ENCODE results near the gene APCS. TPM values are rescaled to one million over a fixed set of nuclear protein-coding genes. Genes with fewer than 3 reads are reported as not detected.

Gene APCS
- total and polyA plus RNA-seq, 2 of the 13 experiments (the other 11 are each of a cell fraction or from before 2014, with no cell fraction given), result not detected

DNA sequence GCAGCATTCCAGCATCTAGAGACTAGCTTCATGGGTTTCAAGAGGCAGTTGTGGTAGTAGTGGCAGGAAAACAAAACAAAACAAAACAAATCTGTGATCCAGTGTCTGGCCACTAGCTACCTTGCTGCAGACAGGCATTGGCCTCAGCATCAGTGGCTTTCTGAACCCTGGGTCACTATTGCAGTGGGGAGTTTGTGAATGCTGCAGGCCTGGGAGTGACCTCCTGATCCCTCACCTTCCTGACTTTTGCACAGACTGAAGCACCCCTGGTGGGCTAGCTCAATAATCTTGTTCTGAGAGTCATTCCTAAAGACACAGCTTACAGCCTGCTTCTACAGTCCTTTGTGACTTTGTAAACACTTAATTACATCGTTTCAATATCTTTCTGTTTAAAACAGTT, 24.9 kb upstream of the APCS start:
- BruUV-seq (replicated peaks), result no TSS peak
- 0% methylated on average over 1 of the region's 1 CpG for WGBS (ENCODE audit: low lambda C conversion rate)

DNA sequence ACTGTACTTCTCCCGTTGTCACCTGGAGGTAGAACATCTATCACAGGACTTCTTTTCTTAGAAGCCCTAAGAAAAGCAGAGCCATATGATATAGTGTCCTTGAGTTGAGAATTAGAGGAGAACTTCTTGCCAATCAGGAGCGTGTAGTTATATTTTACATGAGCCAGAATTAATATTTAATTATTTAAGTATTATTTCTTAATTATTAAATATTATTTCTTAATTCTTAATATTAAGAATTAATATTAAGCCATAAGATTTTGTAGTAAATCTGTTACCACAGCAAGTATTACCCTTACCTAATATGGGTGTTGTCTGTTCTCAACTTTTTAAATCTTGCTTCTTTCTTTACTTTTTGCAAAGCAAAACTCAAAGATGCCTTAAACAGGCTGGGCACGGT, 10.2 kb upstream of the APCS start:
- WGBS (ENCODE audit: low lambda C conversion rate), result 33% methylated on average over 3 of the region's 3 CpGs
- no peak overlapping the region for H3K4me3 ChIP-seq (replicated peaks in 1 of 3; ENCODE audit: insufficient read depth in 1 of 3, low read depth in 2 of 3, low read length in 3 of 3)
- no peaks in the 10 kb centered on the region for H3K9me3 ChIP-seq (ENCODE audit: low read length)
- no peaks in the 10 kb centered on the region for H3K27me3 ChIP-seq (ENCODE audit: control insufficient read depth in 1 of 2, insufficient read depth in 2 of 2, low read length in 2 of 2)
- H3K9ac ChIP-seq (ENCODE audit: insufficient read depth, low read depth, low read length), result no peak overlapping the region
- CTCF ChIA-PET (ENCODE audit: low intra/inter-chr PET ratio, low total read pairs), result no interaction called here
- no peak overlapping the region for H3K4me2 ChIP-seq (ENCODE audit: low read depth, low read length)
- intact Hi-C loops (cut with micrococcal nuclease; ENCODE audit: unreplicated experiment), result no loop called here
- no peak overlapping the region for H2AFZ ChIP-seq (ENCODE audit: low read length)
- POLR2A ChIA-PET, result no interaction called here
- H3K36me3 ChIP-seq (replicated peaks in 1 of 2; ENCODE audit: control insufficient read depth in 1 of 2, insufficient read depth in 2 of 2, low read length in 2 of 2), result no peaks in the 10 kb centered on the region
- no peak overlapping the region for H3K27ac ChIP-seq (ENCODE audit: extremely low read length, insufficient read depth, low read length)
- ATAC-seq (no peak), DNase-seq (ENCODE audit: low spot score) (no peak), FAIRE-seq (no peak)
- no TSS peak for BruUV-seq (replicated peaks)
- H3K79me2 ChIP-seq (ENCODE audit: insufficient read depth, low read length), result no peaks in the 10 kb centered on the region
- H3K4me1 ChIP-seq (ENCODE audit: insufficient read depth, low read length), result no peaks in the 10 kb centered on the region
- in situ Hi-C loops (cut with HindIII; ENCODE audit: extremely low pct_ligation_motif_present, low pct_unique_long_range_greater_than_20kb), result no loop called here
- H4K20me1 ChIP-seq (ENCODE audit: insufficient read depth, low read length), result no peaks in the 10 kb centered on the region
- no peak for TF ChIP-seq ZNF234 (CRISPR knock-in tag; conservative IDR thresholded peaks at IDR 0.05)
- no peak for TF ChIP-seq ZNF326 (CRISPR knock-in tag; IDR thresholded peaks at IDR 0.05; ENCODE audit: borderline replicate concordance)
- TF ChIP-seq, protein P1, sequence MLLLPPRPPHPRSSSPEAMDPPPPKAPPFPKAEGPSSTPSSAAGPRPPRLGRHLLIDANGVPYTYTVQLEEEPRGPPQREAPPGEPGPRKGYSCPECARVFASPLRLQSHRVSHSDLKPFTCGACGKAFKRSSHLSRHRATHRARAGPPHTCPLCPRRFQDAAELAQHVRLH (CRISPR knock-in tag; IDR thresholded peaks at IDR 0.05; ENCODE audit: borderline replicate concordance, low read depth), result no peak
- TF ChIP-seq, protein P2, sequence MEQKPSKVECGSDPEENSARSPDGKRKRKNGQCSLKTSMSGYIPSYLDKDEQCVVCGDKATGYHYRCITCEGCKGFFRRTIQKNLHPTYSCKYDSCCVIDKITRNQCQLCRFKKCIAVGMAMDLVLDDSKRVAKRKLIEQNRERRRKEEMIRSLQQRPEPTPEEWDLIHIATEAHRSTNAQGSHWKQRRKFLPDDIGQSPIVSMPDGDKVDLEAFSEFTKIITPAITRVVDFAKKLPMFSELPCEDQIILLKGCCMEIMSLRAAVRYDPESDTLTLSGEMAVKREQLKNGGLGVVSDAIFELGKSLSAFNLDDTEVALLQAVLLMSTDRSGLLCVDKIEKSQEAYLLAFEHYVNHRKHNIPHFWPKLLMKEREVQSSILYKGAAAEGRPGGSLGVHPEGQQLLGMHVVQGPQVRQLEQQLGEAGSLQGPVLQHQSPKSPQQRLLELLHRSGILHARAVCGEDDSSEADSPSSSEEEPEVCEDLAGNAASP (CRISPR knock-in tag; IDR thresholded peaks at IDR 0.05; ENCODE audit: borderline replicate concordance), result no peak
- TF ChIP-seq, protein P3, sequence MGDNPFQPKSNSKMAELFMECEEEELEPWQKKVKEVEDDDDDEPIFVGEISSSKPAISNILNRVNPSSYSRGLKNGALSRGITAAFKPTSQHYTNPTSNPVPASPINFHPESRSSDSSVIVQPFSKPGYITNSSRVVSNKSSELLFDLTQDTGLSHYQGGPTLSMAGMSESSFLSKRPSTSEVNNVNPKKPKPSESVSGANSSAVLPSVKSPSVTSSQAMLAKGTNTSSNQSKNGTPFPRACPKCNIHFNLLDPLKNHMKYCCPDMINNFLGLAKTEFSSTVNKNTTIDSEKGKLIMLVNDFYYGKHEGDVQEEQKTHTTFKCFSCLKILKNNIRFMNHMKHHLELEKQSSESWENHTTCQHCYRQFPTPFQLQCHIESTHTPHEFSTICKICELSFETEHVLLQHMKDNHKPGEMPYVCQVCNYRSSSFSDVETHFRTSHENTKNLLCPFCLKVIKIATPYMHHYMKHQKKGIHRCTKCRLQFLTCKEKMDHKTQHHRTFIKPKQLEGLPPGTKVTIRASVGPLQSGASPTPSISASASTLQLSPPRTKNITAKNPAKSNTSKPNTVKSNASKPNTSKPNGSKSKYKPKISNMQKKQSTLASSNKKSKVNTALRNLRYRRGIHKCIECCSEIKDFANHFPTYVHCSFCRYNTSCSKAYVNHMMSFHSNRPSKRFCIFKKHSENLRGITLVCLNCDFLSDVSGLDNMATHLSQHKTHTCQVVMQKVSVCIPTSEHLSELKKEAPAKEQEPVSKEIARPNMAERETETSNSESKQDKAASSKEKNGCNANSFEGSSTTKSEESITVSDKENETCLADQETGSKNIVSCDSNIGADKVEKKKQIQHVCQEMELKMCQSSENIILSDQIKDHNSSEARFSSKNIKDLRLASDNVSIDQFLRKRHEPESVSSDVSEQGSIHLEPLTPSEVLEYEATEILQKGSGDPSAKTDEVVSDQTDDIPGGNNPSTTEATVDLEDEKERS (CRISPR knock-in tag; IDR thresholded peaks at IDR 0.05), result no peak
- TF ChIP-seq, protein P4, sequence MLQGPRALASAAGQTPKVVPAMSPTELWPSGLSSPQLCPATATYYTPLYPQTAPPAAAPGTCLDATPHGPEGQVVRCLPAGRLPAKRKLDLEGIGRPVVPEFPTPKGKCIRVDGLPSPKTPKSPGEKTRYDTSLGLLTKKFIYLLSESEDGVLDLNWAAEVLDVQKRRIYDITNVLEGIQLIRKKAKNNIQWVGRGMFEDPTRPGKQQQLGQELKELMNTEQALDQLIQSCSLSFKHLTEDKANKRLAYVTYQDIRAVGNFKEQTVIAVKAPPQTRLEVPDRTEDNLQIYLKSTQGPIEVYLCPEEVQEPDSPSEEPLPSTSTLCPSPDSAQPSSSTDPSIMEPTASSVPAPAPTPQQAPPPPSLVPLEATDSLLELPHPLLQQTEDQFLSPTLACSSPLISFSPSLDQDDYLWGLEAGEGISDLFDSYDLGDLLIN (CRISPR knock-in tag; IDR thresholded peaks at IDR 0.05; ENCODE audit: borderline replicate concordance), result no peak
- TF ChIP-seq ERF (CRISPR knock-in tag; IDR thresholded peaks at IDR 0.05), result no peak
- TF ChIP-seq MTA1 (CRISPR knock-in tag; IDR thresholded peaks at IDR 0.05; ENCODE audit: borderline replicate concordance), result no peak
- no peak for TF ChIP-seq PLRG1 (conservative IDR thresholded peaks at IDR 0.05)
- TF ChIP-seq TCF12 (IDR thresholded peaks at IDR 0.05), result no peak
- TF ChIP-seq TCF12 (CRISPR knock-in tag; IDR thresholded peaks at IDR 0.05), result no peak
- no peak for TF ChIP-seq ZBTB3 (CRISPR knock-in tag; IDR thresholded peaks at IDR 0.05; ENCODE audit: borderline replicate concordance, low read depth)

More for the DNA sequence above, 24.9 kb upstream of the APCS start:
- Histone ChIP-seq H3K9me3 (ENCODE audit: low read length) (peaks cover 40% of the 10 kb centered on the region), H3K9ac (ENCODE audit: insufficient read depth, low read depth, low read length) (no peak overlapping the region), H3K27ac (ENCODE audit: extremely low read length, insufficient read depth, low read length) (no peak overlapping the region), H3K4me3 (replicated peaks in 1 of 3; ENCODE audit: insufficient read depth in 1 of 3, low read depth in 2 of 3, low read length in 3 of 3) (no peak overlapping the region), H3K36me3 (replicated peaks in 1 of 2; ENCODE audit: control insufficient read depth in 1 of 2, insufficient read depth in 2 of 2, low read length in 2 of 2) (no peaks in the 10 kb centered on the region), H3K27me3 (ENCODE audit: control insufficient read depth in 1 of 2, insufficient read depth in 2 of 2, low read length in 2 of 2) (no peaks in the 10 kb centered on the region), H4K20me1 (ENCODE audit: insufficient read depth, low read length) (no peaks in the 10 kb centered on the region), H3K4me1 (ENCODE audit: insufficient read depth, low read length) (no peaks in the 10 kb centered on the region), H2AFZ (ENCODE audit: low read length) (no peak overlapping the region), H3K79me2 (ENCODE audit: insufficient read depth, low read length) (no peaks in the 10 kb centered on the region), H3K4me2 (ENCODE audit: low read depth, low read length) (no peak overlapping the region)
- ChIA-PET POLR2A (no interaction called here), CTCF (ENCODE audit: low intra/inter-chr PET ratio, low total read pairs) (no interaction called here)
- no peak for TF ChIP-seq THAP11 (CRISPR knock-in tag; IDR thresholded peaks at IDR 0.05)
- TF ChIP-seq ZMYM4 (CRISPR knock-in tag; IDR thresholded peaks at IDR 0.05), result no peak
- TF ChIP-seq, protein P5, sequence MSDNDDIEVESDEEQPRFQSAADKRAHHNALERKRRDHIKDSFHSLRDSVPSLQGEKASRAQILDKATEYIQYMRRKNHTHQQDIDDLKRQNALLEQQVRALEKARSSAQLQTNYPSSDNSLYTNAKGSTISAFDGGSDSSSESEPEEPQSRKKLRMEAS (IDR thresholded peaks at IDR 0.05), result no peak
- DNase-seq (ENCODE audit: low spot score), result no peak
- in situ Hi-C loops (cut with HindIII; ENCODE audit: extremely low pct_ligation_motif_present, low pct_unique_long_range_greater_than_20kb) (no loop called here), intact Hi-C loops (cut with micrococcal nuclease; ENCODE audit: unreplicated experiment) (no loop called here)
- no peak for FAIRE-seq
- ATAC-seq, result no peak

Measured in HepG2 (cell line).